Stimulated activated CD4-positive, alpha-beta T cell treated with anti-CD3 and anti-CD28 coated beads, TNF-alpha, amount 100 ng/mL, for 1 hour (primary cell): ENCODE measurements around the gene D2HGDH.
"Not testable (repeated sequence)": the region's sequence is repeated elsewhere in the genome, so short reads cannot be mapped to it uniquely, and the experiment has no call there.

ENCODE experiments used
- DNase-seq, 3 donors: peaks; one replicate each; pipeline ENCODE4 v3.0.0-alpha.2; 2020; ENCODE audit warnings: low read depth in 3 of 3, low spot score in 1 of 3

The D2HGDH gene

GRCh38 chr2:241724975-241725870 is 9.2 kb upstream of the D2HGDH start:
- DNase-seq = no peak

GRCh38 chr2:241726459-241726858 is 8.0 kb upstream of the D2HGDH start:
- DNase-seq = no peak

DNA sequence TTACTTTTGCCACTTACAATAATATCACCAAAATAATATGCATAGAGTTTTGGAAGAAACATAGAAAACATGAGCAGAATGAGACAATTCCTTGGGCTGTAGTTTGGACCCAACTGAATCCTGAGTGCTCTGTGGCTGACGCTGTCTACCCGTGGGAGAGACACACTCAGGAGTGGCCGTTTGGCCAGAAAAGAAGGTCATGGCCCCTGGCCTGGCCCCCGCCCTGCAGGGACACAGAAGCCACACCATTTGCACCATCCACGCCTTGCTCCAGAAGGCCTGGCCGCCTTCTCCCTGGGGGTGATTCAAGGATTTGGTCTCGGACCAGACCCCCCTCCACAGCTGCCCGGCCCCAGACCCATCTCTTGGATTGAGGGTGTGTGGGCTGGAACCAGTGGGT is 6.4 kb upstream of the D2HGDH start:
- no peak for DNase-seq

DNA sequence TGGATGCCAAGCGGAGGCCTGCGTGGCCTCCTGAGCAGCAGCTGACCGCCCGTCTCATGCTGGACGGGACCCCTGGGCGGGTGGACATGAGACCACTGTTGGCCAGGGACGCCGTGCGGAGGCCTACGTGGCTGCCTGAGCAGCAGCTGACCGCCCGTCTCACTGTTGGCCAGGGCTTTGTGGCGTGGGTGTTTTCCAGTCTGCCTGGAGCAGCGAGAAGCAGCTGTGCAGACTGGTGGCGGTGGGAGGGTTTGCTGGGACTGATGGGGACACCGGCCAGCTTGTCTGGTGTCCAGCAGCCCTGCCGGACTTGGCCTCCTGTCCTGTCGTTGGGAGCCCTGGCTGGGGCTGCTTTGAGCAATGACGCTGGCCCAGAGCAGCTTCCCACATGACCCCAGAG is 5.8 kb upstream of the D2HGDH start:
- DNase-seq = no peak

DNA sequence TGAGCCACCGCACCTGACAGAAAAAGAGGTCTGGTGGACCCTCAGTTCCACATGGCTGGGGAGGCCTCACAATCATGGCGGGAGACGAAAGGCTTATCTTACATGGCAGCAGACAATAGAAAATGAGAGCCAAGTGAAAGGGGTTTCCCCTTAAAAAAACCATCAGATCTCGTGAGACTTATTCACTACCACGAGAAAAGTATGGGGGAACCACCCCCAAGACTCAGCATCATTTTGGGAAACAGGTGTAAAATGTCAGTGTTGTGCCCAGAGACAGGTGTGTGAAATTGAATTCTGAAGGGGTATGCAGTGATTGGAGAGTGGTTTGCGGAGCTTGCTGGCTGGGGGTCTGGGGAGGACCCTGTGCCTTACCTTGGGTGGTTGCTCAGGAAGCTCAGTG is 4.6 kb upstream of the D2HGDH start:
- no peak for DNase-seq

- no peak for DNase-seq
Observed at GRCh38 chr2:241730671-241731293, 3.6 kb upstream of the D2HGDH start.

- DNase-seq = peak in 1 of 3 donors; percentile 51
Observed at GRCh38 chr2:241732513-241733186, 1.8 kb upstream of the D2HGDH start.

DNA sequence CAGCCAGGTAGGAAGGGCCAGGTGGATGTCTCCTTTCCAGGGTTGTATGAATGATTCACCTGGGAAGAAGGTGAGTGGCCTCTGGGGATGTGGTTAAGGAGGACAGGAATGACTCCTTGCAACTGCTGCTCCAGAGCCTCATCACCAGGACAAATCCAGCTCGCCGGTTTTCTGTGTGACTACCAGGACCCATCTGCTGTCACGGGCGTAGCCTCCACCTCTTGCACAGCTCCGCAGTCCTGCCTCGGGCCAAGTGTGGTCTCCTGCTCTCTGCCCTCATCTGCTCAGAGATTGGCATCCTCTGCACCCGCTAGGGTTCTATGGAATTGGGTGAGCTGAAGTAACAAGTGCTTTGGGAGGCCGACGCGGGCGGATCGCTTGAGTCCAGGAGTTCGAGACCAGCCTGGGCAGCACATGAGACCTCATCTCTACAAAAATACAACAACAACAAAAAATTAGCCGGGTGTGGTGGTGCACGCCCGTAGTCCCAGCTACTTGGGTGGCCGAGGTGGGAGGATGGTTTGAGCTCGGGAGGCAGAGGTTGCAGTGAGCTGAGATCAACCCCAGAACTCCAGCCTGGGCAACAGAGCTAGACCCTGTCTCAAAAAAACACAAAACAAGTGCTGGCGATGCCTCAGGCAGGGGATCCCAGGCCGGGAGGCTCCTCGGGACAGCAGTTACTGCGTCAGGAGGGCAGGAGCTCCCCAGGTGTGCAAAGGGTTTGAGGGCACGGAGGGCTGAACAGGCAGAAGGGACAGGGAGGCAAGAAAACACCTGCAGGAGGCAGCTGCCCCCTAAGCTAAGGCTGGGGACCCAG is 831 bp upstream of the D2HGDH start:
- DNase-seq = no peak

- DNase-seq = no peak
Observed at GRCh38 chr2:241734208-241734466, 293 bp upstream of the D2HGDH start.

DNA sequence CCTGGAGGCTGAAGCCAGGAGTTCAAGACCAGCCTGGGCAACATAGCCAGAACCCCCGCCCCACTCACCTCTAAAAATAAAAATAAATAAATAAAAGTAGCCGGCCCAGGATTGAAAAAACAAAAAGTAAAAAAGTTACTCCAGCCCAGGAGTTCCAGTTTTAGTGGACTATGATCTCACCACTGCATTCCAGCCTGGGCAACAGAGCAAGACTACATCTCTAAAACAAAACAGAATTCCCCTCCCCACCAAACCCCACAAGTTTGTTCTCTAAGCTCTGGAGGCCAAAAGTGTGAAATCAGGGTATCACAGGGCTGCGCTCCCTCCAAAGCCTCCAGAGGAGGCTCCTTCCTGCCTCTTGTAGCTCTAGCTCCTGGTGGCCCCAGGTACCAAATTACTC is 1.7 kb downstream of the D2HGDH start:
- no peak for DNase-seq

DNA sequence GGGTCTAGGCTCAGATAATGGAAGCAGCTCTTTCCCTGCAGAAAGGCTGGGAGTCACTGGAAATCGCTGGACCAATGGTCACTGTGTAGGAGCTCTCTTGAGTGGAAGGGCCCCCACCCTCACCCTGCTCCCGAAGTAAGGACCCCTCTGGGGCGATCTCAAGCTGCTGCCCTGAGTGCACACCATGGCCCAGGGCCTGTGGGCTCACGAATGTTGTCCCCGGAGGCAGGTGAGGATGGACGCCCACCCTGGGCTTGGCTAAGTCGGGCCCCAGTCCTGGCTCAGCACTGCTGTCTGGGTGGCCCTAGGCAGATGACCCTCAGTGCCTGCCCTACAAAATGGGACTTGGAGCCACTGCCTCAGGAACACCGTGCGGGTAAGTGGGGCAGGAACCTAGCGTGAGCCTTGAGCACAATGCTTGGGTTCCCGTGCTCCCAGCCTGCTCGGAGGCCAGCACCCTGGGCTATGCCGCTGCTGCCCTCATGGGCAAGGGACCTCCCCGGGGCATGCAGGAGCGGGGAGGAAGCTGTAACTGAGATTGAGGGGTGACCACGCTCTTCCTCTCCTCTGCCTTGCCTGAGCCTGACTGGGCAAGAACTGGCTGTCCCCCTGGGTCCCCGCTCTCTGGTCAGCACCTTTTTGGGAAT is 3.7 kb downstream of the D2HGDH start:
- no peak for DNase-seq

GRCh38 chr2:241739177-241739576 is 4.7 kb downstream of the D2HGDH start:
- DNase-seq = no peak

GRCh38 chr2:241739651-241740050 is 5.2 kb downstream of the D2HGDH start:
- peak in 1 of 3 donors; percentile 39 for DNase-seq

DNA sequence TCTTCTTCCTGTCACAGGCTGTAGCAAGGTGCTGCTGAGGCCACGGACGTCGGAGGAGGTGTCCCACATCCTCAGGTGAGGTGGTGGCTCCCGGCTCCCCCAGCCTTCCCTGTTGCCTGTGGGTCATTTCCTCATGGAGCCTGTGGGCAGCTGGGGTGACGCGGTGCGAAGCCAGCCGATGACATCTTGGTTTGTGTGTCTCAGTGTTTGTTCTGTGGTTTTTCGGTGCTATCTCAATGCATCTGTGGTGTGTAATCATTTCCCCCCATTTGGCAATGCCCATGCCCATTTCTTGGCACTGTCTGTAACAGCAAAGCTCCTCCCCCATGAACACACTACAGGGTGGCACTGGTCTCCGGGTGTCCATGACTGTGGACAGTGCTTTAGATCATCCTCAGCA is 6.6 kb downstream of the D2HGDH start:
- no peak for DNase-seq

DNA sequence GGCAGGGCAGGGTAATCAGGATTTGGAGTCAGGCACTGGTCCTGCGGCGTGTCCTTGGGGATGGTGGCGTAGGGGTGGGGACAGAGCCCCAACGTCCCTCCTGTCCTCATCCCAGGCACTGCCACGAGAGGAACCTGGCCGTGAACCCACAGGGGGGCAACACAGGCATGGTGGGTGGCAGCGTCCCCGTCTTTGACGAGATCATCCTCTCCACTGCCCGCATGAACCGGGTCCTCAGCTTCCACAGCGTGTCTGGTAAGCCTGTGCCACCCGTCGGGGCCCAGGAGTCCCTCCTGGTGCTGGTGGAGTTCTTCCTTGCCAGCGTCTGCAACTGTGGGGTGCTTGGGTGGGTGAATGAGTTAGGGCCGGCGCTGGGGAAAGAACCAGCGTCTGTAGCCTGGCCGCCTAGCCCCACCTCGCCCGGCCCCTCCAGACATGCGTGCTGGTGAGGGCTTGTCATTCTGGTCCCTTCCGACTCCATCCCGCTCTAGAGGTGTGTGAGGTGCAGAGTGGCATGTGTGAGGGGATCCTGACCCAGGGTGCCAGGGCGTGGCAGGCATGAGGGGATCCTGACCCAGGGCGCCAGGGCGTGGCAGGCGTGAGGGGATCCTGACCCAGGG is 8.0 kb downstream of the D2HGDH start:
- no peak for DNase-seq

GRCh38 chr2:241743008-241743407 is 8.6 kb downstream of the D2HGDH start:
- DNase-seq = not testable (repeated sequence)

DNA sequence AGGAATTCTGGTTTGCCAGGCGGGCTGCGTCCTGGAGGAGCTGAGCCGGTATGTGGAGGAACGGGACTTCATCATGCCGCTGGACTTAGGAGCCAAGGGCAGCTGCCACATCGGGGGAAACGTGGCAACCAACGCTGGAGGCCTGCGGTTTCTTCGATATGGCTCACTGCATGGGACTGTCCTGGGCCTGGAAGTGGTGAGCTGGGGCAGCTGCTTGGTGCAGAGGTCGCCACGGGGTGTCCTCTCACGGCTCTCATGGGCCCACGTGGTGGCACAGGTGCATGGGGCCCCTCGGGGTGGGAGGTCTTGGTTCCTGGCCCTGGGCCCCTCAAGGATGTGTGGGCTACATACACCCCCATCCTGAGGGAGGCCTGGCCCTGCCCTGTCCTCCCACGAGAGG is 9.2 kb downstream of the D2HGDH start:
- no peak for DNase-seq

DNA sequence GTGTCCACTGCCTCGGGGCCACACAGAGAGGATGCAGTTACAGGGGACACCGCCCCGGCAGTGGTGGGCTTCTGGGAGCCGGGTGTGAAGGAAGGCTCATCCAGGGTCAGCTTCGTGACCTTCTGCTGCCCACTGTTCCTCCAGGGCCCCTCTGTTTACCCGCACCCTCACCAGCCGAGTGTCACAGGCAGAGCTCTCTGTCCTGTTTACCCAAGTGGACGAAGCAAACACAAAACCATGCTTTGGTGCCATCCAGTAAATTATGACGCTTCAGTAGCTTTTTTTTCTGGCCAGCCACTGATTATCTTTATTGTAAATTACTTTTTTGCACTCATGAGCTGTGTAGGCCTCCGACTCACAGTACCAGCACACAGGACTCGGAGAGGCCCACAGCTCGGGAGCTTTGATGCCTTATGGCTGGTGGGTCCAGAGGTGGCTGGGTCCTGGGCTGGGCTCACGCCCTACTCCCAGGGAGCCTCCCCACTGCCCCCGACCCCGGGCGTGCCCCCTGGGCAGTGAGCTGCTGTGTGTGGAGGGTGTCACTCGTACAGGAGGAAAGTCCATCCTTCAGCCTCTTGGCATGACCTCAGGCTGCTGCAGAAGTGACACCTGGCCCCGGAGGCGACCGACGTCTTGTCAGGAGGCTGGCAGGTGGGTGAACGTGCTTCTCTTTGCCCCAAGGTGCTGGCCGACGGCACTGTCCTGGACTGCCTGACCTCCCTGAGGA is 9.8 kb downstream of the D2HGDH start:
- no peak for DNase-seq

GRCh38 chr2:241745276-241745675 is 10.8 kb downstream of the D2HGDH start:
- DNase-seq = no peak

GRCh38 chr2:241746084-241746483 is 11.7 kb downstream of the D2HGDH start:
- no peak for DNase-seq
